HEK293 (cell line): Measurements from ENCODE around the gene ANAPC2.

Experiments
- CTCF ChIA-PET: fragments of 350-600 bp; formaldehyde crosslinking; extraction: SDS; loops from one replicate; lab custom pipeline; 2021; ENCODE audit warnings: antibody characterized with exemption; lab: Yijun Ruan, JAX
- POLR2A ChIA-PET: fragments of 300-600 bp; formaldehyde crosslinking; extraction: SDS; loops from one replicate; lab custom pipeline; 2020; ENCODE audit warnings: antibody characterized with exemption, inconsistent platforms; lab: Yijun Ruan, JAX
- H3K27ac ChIP-seq: fragments of 200-500 bp; sonication (Bioruptor generic); 2 replicates; pipeline ENCODE4 v1.5.1; 2014; ENCODE audit warnings: low read depth, low read length, control low read depth, inconsistent platforms; ENCODE audit errors: extremely low read depth
- H3K36me3 ChIP-seq, 2 experiments: fragments of 200-500 bp in 1 of 2; sonication (Bioruptor generic) in 1 of 2; 1 replicate in 1 of 2; 2 replicates in 1 of 2; pipeline ENCODE4 v1.5.1; 2014 to 2017; ENCODE audit warnings: inconsistent platforms in 2 of 2, low read length in 2 of 2; ENCODE audit not compliant: control insufficient read depth in 2 of 2, insufficient read depth in 1 of 2
- H3K4me1 ChIP-seq: fragments of 200-500 bp; sonication (Bioruptor generic); 2 replicates; pipeline ENCODE4 v1.5.1; 2014; ENCODE audit warnings: mild to moderate bottlenecking, low read length, inconsistent platforms; ENCODE audit not compliant: control insufficient read depth, insufficient read depth
- H3K4me3 ChIP-seq: 2 replicates; pipeline ENCODE4 v1.5.1; 2011; ENCODE audit warnings: low read depth, mild to moderate bottlenecking, control low read depth, low read length, moderate library complexity
- H3K9me3 ChIP-seq: fragments of 200-500 bp; sonication (Bioruptor generic); 2 replicates; pipeline ENCODE4 v1.5.1; 2014; ENCODE audit warnings: low read depth, low read length, inconsistent platforms; ENCODE audit not compliant: control insufficient read depth, insufficient read depth
- AEBP2 ChIP-seq: fragments of 450-650 bp; formaldehyde crosslinking; IDR thresholded peaks from 2 replicates; pipeline ENCODE4 v1.5.1; 2016; ENCODE audit warnings: missing biosample characterization, missing genetic modification characterization, borderline replicate concordance
- GLIS1 ChIP-seq: fragments of 450-650 bp; formaldehyde crosslinking; IDR thresholded peaks from 2 replicates; pipeline ENCODE4 v1.5.1; 2016; ENCODE audit warnings: missing biosample characterization, missing genetic modification characterization
- HIC1 ChIP-seq: fragments of 450-650 bp; formaldehyde crosslinking; IDR thresholded peaks from 2 replicates; pipeline ENCODE4 v1.5.1; 2016; ENCODE audit warnings: missing biosample characterization, missing genetic modification characterization
- SP3 ChIP-seq: fragments of 450-650 bp; formaldehyde crosslinking; IDR thresholded peaks from 2 replicates; pipeline ENCODE4 v1.5.1; 2016; ENCODE audit warnings: missing biosample characterization, missing genetic modification characterization
- WT1 ChIP-seq: fragments of 450-650 bp; formaldehyde crosslinking; IDR thresholded peaks from 2 replicates; pipeline ENCODE4 v1.5.1; 2016; ENCODE audit warnings: missing biosample characterization, missing genetic modification characterization
- ZBTB26 ChIP-seq: fragments of 450-650 bp; formaldehyde crosslinking; optimal IDR thresholded peaks from 2 replicates; pipeline ENCODE3; 2016; ENCODE audit warnings: missing biosample characterization, mild to moderate bottlenecking, missing genetic modification characterization
- ZBTB7A ChIP-seq: fragments of 450-650 bp; formaldehyde crosslinking; IDR thresholded peaks from 2 replicates; pipeline ENCODE4 v1.5.1; 2016; ENCODE audit warnings: low read depth, missing biosample characterization, missing genetic modification characterization
- ZFHX2 ChIP-seq: fragments of 450-650 bp; formaldehyde crosslinking; conservative IDR thresholded peaks from 2 replicates; pipeline ENCODE4 v1.5.1; 2016; ENCODE audit warnings: missing biosample characterization, missing genetic modification characterization
- ZIC2 ChIP-seq: fragments of 450-650 bp; formaldehyde crosslinking; IDR thresholded peaks from 2 replicates; pipeline ENCODE4 v1.5.1; 2016; ENCODE audit warnings: missing biosample characterization, missing genetic modification characterization
- ZNF132 ChIP-seq: fragments of 450-650 bp; formaldehyde crosslinking; IDR thresholded peaks from 2 replicates; pipeline ENCODE4 v1.5.1; 2017; ENCODE audit warnings: missing biosample characterization, missing genetic modification characterization, borderline replicate concordance
- ZNF16 ChIP-seq: fragments of 450-650 bp; formaldehyde crosslinking; IDR thresholded peaks from 2 replicates; pipeline ENCODE4 v1.5.1; 2016; ENCODE audit warnings: low read depth, missing biosample characterization, missing genetic modification characterization
- ZNF184 ChIP-seq: fragments of 450-650 bp; IDR thresholded peaks from 2 replicates; pipeline ENCODE4 v1.5.1; 2018; ENCODE audit warnings: missing biosample characterization, mild to moderate bottlenecking, missing genetic modification characterization
- ZNF2 ChIP-seq: fragments of 450-650 bp; formaldehyde crosslinking; IDR thresholded peaks from 2 replicates; pipeline ENCODE4 v1.5.1; 2016; ENCODE audit warnings: missing biosample characterization, missing genetic modification characterization
- ZNF280C ChIP-seq: fragments of 450-650 bp; formaldehyde crosslinking; IDR thresholded peaks from 2 replicates; pipeline ENCODE4 v1.5.1; 2016; ENCODE audit warnings: missing biosample characterization, missing genetic modification characterization
- ZNF292 ChIP-seq: fragments of 450-650 bp; formaldehyde crosslinking; IDR thresholded peaks from 2 replicates; pipeline ENCODE4 v1.5.1; 2016; ENCODE audit warnings: low read depth, missing biosample characterization, missing genetic modification characterization, borderline replicate concordance
- ZNF311 ChIP-seq: fragments of 450-650 bp; formaldehyde crosslinking; IDR thresholded peaks from 2 replicates; pipeline ENCODE4 v1.5.1; 2017; ENCODE audit warnings: missing biosample characterization, missing genetic modification characterization, borderline replicate concordance
- ZNF324 ChIP-seq: fragments of 450-650 bp; formaldehyde crosslinking; IDR thresholded peaks from 2 replicates; pipeline ENCODE4 v1.5.1; 2016; ENCODE audit warnings: missing biosample characterization, missing genetic modification characterization
- ZNF362 ChIP-seq: fragments of 450-650 bp; formaldehyde crosslinking; IDR thresholded peaks from 2 replicates; pipeline ENCODE4 v1.5.1; 2016; ENCODE audit warnings: missing biosample characterization, missing genetic modification characterization
- ZNF521 ChIP-seq: fragments of 450-650 bp; formaldehyde crosslinking; IDR thresholded peaks from 2 replicates; pipeline ENCODE4 v1.5.1; 2017; ENCODE audit warnings: missing biosample characterization, mild to moderate bottlenecking, missing genetic modification characterization
- ZNF658 ChIP-seq: fragments of 450-650 bp; formaldehyde crosslinking; IDR thresholded peaks from 2 replicates; pipeline ENCODE4; 2016; ENCODE audit warnings: missing biosample characterization, missing genetic modification characterization

ANAPC2 gene

GRCh38 chr9:137140151-137141012 is 48.0 kb downstream of the ANAPC2 start (continued):
- TF ChIP-seq ZIC2 (tag by site-specific recombination) = no peak
- no peak for TF ChIP-seq ZBTB7A (tag by site-specific recombination)
- TF ChIP-seq ZNF658 (tag by site-specific recombination) = no peak
- TF ChIP-seq ZNF184 = no peak
- TF ChIP-seq WT1 (tag by site-specific recombination) = no peak
- TF ChIP-seq HIC1 = no peak
- no peak for TF ChIP-seq ZNF521 (tag by site-specific recombination)

GRCh38 chr9:137139468-137140150 is 48.8 kb downstream of the ANAPC2 start:
- TF ChIP-seq ZFHX2 (tag by site-specific recombination) (no peak), ZNF362 (no peak), SP3 (tag by site-specific recombination) (no peak), AEBP2 (tag by site-specific recombination) (no peak), ZNF324 (tag by site-specific recombination) (no peak), GLIS1 (no peak), ZBTB26 (tag by site-specific recombination) (no peak), ZNF16 (no peak), ZNF311 (tag by site-specific recombination) (no peak), ZNF292 (tag by site-specific recombination) (no peak), ZNF280C (tag by site-specific recombination) (no peak), ZNF2 (no peak), ZNF132 (no peak)
- no peak overlapping the region for H3K4me3 ChIP-seq
- peaks cover 2% of the 10 kb centered on the region; the same call in 1 of the 2 replicates for H3K4me1 ChIP-seq
- H3K36me3 ChIP-seq = no peaks in the 10 kb centered on the region
- ChIA-PET POLR2A (interaction anchor here (0.6 to 4.0 kb wide), 4 partner anchors 10 to 101 kb away, joined by 3 to 26 read pairs (median 9); partner anchors contain the start of genes TPRN and TUBB4B), CTCF (interaction anchor here (0.6 to 0.8 kb wide), 2 partner anchors 25 to 575 kb away, joined by 3 read pairs; no protein-coding TSS in a partner anchor)
- H3K9me3 ChIP-seq = no peaks in the 10 kb centered on the region
- H3K27ac ChIP-seq = no peak overlapping the region
